H1 (cell line): ENCODE data around the gene KLF9. TPM values are rescaled to one million over a fixed set of nuclear protein-coding genes. Genes with fewer than 3 reads are reported as not detected.

Experiments used
- CTCF ChIA-PET: fragments of 300-600 bp; sonication (Branson Sonifier 250); formaldehyde crosslinking; loops from one replicate; lab custom pipeline; 2021; ENCODE audit not compliant: partially characterized antibody; lab: Charles Lee
- POLR2A ChIA-PET: fragments of 300-600 bp; sonication (Branson Sonifier 250); formaldehyde crosslinking; loops from one replicate; lab custom pipeline; 2021; ENCODE audit warnings: inconsistent platforms; ENCODE audit not compliant: partially characterized antibody; lab: Charles Lee
- DNase-seq, 2 experiments: peaks; one replicate each; pipeline versions ENCODE4 v3.0.0 to v3.0.0-alpha.2; 2010 to 2022; ENCODE audit warnings: low spot score in 2 of 2, low read depth in 1 of 2, mixed read lengths in 1 of 2
- FAIRE-seq: peaks from 2 replicates; lab custom pipeline; 2011; peaks lifted over from hg19 to GRCh38; lab: Jason Lieb, UNC
- H2AFZ ChIP-seq: 2 replicates; pipeline ENCODE4 v1.8.1; 2012; ENCODE audit warnings: low read length, inconsistent platforms
- H2AK5ac ChIP-seq: 2 replicates; pipeline ENCODE4 v1.6.1; 2013; ENCODE audit warnings: low read depth, low read length
- H2BK120ac ChIP-seq: replicated peaks from 2 replicates; pipeline ENCODE3; 2013; ENCODE audit warnings: low read depth, low read length, inconsistent platforms
- H2BK12ac ChIP-seq: 2 replicates; pipeline ENCODE4 v1.6.1; 2013; ENCODE audit warnings: low read depth, low read length
- H2BK15ac ChIP-seq: 2 replicates; pipeline ENCODE4 v1.6.1; 2013; ENCODE audit warnings: low read length
- H2BK20ac ChIP-seq: 2 replicates; pipeline ENCODE4 v1.6.1; 2013; ENCODE audit warnings: low read length
- H2BK5ac ChIP-seq: 2 replicates; pipeline ENCODE4 v1.6.1; 2013; ENCODE audit warnings: low read depth, low read length
- H3K14ac ChIP-seq: 2 replicates; pipeline ENCODE4 v1.6.1; 2013; ENCODE audit warnings: inconsistent platforms; ENCODE audit not compliant: insufficient read length
- H3K18ac ChIP-seq: 2 replicates; pipeline ENCODE4 v1.6.1; 2013; ENCODE audit warnings: low read length; ENCODE audit errors: extremely low read depth
- H3K23ac ChIP-seq: 2 replicates; pipeline ENCODE4 v1.6.1; 2013; ENCODE audit warnings: inconsistent platforms; ENCODE audit not compliant: insufficient read length
- H3K23me2 ChIP-seq: 2 replicates; pipeline ENCODE4 v1.6.1; 2013; ENCODE audit warnings: low read depth, low read length
- H3K27ac ChIP-seq: 2 replicates; pipeline ENCODE4 v1.6.1; 2011; ENCODE audit warnings: low read depth, low read length, inconsistent platforms
- H3K27me3 ChIP-seq, 4 experiments: replicated peaks in 1 of 4; 1 replicate in 1 of 4; 2 replicates in 3 of 4; pipeline versions ENCODE4 v1.6.1 to v1.8.1; 2011 to 2013; ENCODE audit warnings: low read length in 3 of 4, mild to moderate bottlenecking in 3 of 4, inconsistent platforms in 2 of 4, mixed read lengths in 2 of 4, moderate library complexity in 1 of 4; ENCODE audit not compliant: control insufficient read depth in 3 of 4, insufficient read depth in 3 of 4; ENCODE audit errors: extremely low read depth in 1 of 4
- H3K36me3 ChIP-seq, 4 experiments: 2 replicates each; pipeline versions ENCODE4 v1.6.1 to v1.8.1; 2011 to 2013; ENCODE audit warnings: mild to moderate bottlenecking in 4 of 4, low read length in 3 of 4, moderate library complexity in 2 of 4, control low read depth in 1 of 4, inconsistent platforms in 1 of 4; ENCODE audit not compliant: insufficient read depth in 4 of 4, control insufficient read depth in 2 of 4
- H3K4ac ChIP-seq: replicated peaks from 2 replicates; pipeline ENCODE3; 2013; ENCODE audit warnings: low read length, low read depth, mixed read lengths, inconsistent platforms; ENCODE audit not compliant: insufficient read length
- H3K4me1 ChIP-seq, 4 experiments: replicated peaks in 1 of 4; 1 replicate in 1 of 4; 2 replicates in 3 of 4; pipeline versions ENCODE4 v1.6.1 to v1.8.1; 2011 to 2013; ENCODE audit warnings: low read length in 3 of 4, inconsistent platforms in 2 of 4, mixed read lengths in 1 of 4; ENCODE audit not compliant: insufficient read depth in 4 of 4, control insufficient read depth in 3 of 4
- H3K4me2 ChIP-seq, 2 experiments: 2 replicates each; pipeline versions ENCODE4 v1.6.1 to v1.8.1; 2011 to 2013; ENCODE audit warnings: low read depth in 2 of 2, low read length in 2 of 2, control low read depth in 1 of 2, inconsistent platforms in 1 of 2, mild to moderate bottlenecking in 1 of 2; ENCODE audit not compliant: insufficient read depth in 1 of 2
- H3K4me3 ChIP-seq, 4 experiments: fragments of 200-600, 300-600 bp in 1 of 4; sonication (generic), shearing (Covaris generic), sonication (Bioruptor Twin) in 1 of 4; 2 replicates each; pipeline versions ENCODE4 v1.5.1 to v1.8.1; 2011 to 2016; ENCODE audit warnings: low read length in 4 of 4, low read depth in 3 of 4, control low read depth in 2 of 4, inconsistent platforms in 2 of 4, mild to moderate bottlenecking in 2 of 4, mixed read lengths in 1 of 4, moderate library complexity in 1 of 4; ENCODE audit not compliant: insufficient read depth in 2 of 4; ENCODE audit errors: extremely low read depth in 1 of 4
- H3K56ac ChIP-seq: replicated peaks from 2 replicates; pipeline ENCODE3; 2013; ENCODE audit warnings: low read depth, mild to moderate bottlenecking, mixed read lengths, low read length, inconsistent platforms; ENCODE audit not compliant: insufficient read length
- H3K79me1 ChIP-seq: 2 replicates; pipeline ENCODE4 v1.6.1; 2013; ENCODE audit warnings: low read depth, low read length, control low read depth
- H3K79me2 ChIP-seq, 2 experiments: 2 replicates each; pipeline versions ENCODE4 v1.6.1 to v1.8.1; 2012 to 2013; ENCODE audit warnings: low read length in 2 of 2, mild to moderate bottlenecking in 2 of 2, inconsistent platforms in 1 of 2; ENCODE audit not compliant: insufficient read depth in 2 of 2, control insufficient read depth in 1 of 2
- H3K9ac ChIP-seq, 4 experiments: replicated peaks in 1 of 4; 1 replicate in 1 of 4; 2 replicates in 3 of 4; pipeline versions ENCODE4 v1.6.1 to v1.8.1; 2011 to 2013; ENCODE audit warnings: low read depth in 3 of 4, low read length in 3 of 4, control low read depth in 2 of 4, mild to moderate bottlenecking in 2 of 4, moderate library complexity in 2 of 4, inconsistent platforms in 1 of 4; ENCODE audit errors: extremely low read depth in 1 of 4
- H3K9me3 ChIP-seq, 2 experiments: 2 replicates each; pipeline versions ENCODE4 v1.6.1 to v1.8.1; 2012 to 2013; ENCODE audit warnings: mild to moderate bottlenecking in 2 of 2, moderate library complexity in 2 of 2, control low read depth in 1 of 2, inconsistent platforms in 1 of 2, low read depth in 1 of 2, low read length in 1 of 2, mixed read lengths in 1 of 2; ENCODE audit not compliant: insufficient read depth in 2 of 2
- H4K20me1 ChIP-seq, 2 experiments: replicated peaks in 1 of 2; 2 replicates each; pipeline versions ENCODE3 to v1.8.1; 2011 to 2013; ENCODE audit warnings: inconsistent platforms in 2 of 2, low read length in 2 of 2, mild to moderate bottlenecking in 1 of 2; ENCODE audit not compliant: insufficient read depth in 2 of 2, control insufficient read depth in 1 of 2
- H4K5ac ChIP-seq: 2 replicates; pipeline ENCODE4 v1.6.1; 2013; ENCODE audit warnings: low read length, low read depth, mixed read lengths, inconsistent platforms; ENCODE audit not compliant: insufficient read length
- H4K8ac ChIP-seq: 2 replicates; pipeline ENCODE4 v1.8.0; 2013; ENCODE audit warnings: mild to moderate bottlenecking, moderate library complexity, low read length, inconsistent platforms; ENCODE audit not compliant: insufficient read depth; ENCODE audit errors: extremely low read depth
- H4K91ac ChIP-seq: replicated peaks from 2 replicates; pipeline ENCODE3; 2013; ENCODE audit warnings: low read length, mixed read lengths, inconsistent platforms; ENCODE audit not compliant: insufficient read length
- BACH1 ChIP-seq: IDR thresholded peaks from 2 replicates; pipeline ENCODE4 v1.6.1; 2012; ENCODE audit warnings: low read length, improper control_type of control experiment
- BRCA1 ChIP-seq: IDR thresholded peaks from 2 replicates; pipeline ENCODE4 v1.6.1; 2012; ENCODE audit warnings: low read depth, low read length, improper control_type of control experiment
- CBX8 ChIP-seq: fragments of 300-800, 300-1000 bp; sonication (generic); IDR thresholded peaks from 2 replicates; pipeline ENCODE4 v1.7.1; 2016; ENCODE audit warnings: low read depth, low read length, borderline replicate concordance
- EGR1 ChIP-seq: IDR thresholded peaks from 2 replicates; pipeline ENCODE4 v1.6.1; 2011; ENCODE audit warnings: low read depth, low read length, borderline replicate concordance
- FOSL1 ChIP-seq: IDR thresholded peaks from 2 replicates; pipeline ENCODE4 v1.6.1; 2011; ENCODE audit warnings: mild to moderate bottlenecking, low read depth, low read length, moderate library complexity; ENCODE audit not compliant: insufficient read depth
- NANOG ChIP-seq: IDR thresholded peaks from 2 replicates; pipeline ENCODE4 v1.6.1; 2011; ENCODE audit warnings: low read length, low read depth, mild to moderate bottlenecking, inconsistent platforms; ENCODE audit not compliant: insufficient read depth, poor library complexity, severe bottlenecking
- SIN3A ChIP-seq, 2 experiments: IDR thresholded peaks in 1 of 2; conservative IDR thresholded peaks in 1 of 2; 2 replicates each; pipeline ENCODE4 v1.6.1; 2011 to 2012; ENCODE audit warnings: low read length in 2 of 2, improper control_type of control experiment in 1 of 2, low read depth in 1 of 2, mild to moderate bottlenecking in 1 of 2
- TBP ChIP-seq: IDR thresholded peaks from 2 replicates; pipeline ENCODE4 v1.6.1; 2011; ENCODE audit warnings: low read depth, low read length, improper control_type of control experiment
- WGBS, 2 experiments: shearing (Covaris generic) in 1 of 2; methylation state at CpG; one replicate each; pipeline versions ENCODE4 v1.1.6 to v1.1.7; 2013 to 2015; ENCODE audit warnings: low lambda C conversion rate in 2 of 2, mixed read lengths in 2 of 2, inconsistent platforms in 1 of 2, low coverage in 1 of 2, missing lambda C conversion rate in 1 of 2; ENCODE audit not compliant: insufficient replicate concordance in 2 of 2, insufficient coverage in 1 of 2, insufficient read length in 1 of 2; ENCODE audit errors: extremely low coverage in 1 of 2, missing lambda C conversion rate in 1 of 2; 5-methylcytosine and 5-hydroxymethylcytosine counted together
- polyA plus RNA-seq, 7 experiments: library from polyadenylated mRNA; depleted of rRNA in 3 of 7; stranded (reverse) in 5 of 7; unstranded in 2 of 7; fragments of >200 nt in 5 of 7; fragments of 200-250 nt in 2 of 7; gene quantifications; 1 replicate in 5 of 7; 2 replicates in 1 of 7; 4 replicates in 1 of 7; pipeline versions ENCODE4 v1.2.1 to v1.2.3, GENCODE V29; 2011 to 2013; ENCODE audit warnings: missing spikeins in 2 of 7, mixed read lengths in 2 of 7
- total RNA-seq: library from RNA; stranded (reverse); fragmentation: NEBNext Ultra II Directional; extraction: Animal tissue kit (Norgen Biotek cat#: 25700); gene quantifications from 2 replicates; pipeline ENCODE4 v1.2.1, GENCODE V29; 2021
- TF ChIP-seq, protein P1 (sequence below): IDR thresholded peaks from 2 replicates; pipeline ENCODE4 v1.6.1; 2012; ENCODE audit warnings: inconsistent platforms
- TF ChIP-seq, protein P2 (sequence below): IDR thresholded peaks from 2 replicates; pipeline ENCODE4 v1.6.1; 2011; ENCODE audit warnings: low read depth, mild to moderate bottlenecking, low read length; ENCODE audit not compliant: insufficient read depth
- TF ChIP-seq, protein P3 (sequence below): IDR thresholded peaks from 2 replicates; pipeline ENCODE4 v1.6.1; 2011; ENCODE audit warnings: low read length, improper control_type of control experiment

KLF9 gene
- total and polyA plus RNA-seq, 2 of the 8 experiments (the other 6 are each of a cell fraction or from before 2014, with no cell fraction given): 0.47 to 0.82 TPM

DNA sequence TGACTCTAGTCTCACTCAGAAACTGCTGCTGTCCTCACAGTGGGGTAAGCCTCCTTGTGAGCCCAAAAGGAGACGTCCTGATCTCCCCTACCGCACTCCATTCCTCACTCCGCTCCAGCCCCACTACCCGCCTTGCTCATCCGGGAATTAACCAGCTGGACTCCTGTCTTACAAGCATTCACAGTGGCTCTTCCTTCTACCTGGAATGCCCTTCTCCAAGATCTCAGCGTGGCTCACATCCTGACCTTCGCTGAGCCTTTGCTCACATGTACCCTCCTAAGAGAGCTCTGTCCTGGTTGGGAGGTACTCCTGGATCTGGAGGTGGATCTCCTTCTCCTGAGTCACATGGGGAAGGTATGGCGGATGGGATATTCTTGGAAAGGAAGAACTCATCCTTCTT is 10.7 kb upstream of the KLF9 start:
- no peaks in the 10 kb centered on the region for H3K79me1 ChIP-seq
- TF ChIP-seq FOSL1: no peak
- TF ChIP-seq TBP: no peak
- TF ChIP-seq, protein P1, sequence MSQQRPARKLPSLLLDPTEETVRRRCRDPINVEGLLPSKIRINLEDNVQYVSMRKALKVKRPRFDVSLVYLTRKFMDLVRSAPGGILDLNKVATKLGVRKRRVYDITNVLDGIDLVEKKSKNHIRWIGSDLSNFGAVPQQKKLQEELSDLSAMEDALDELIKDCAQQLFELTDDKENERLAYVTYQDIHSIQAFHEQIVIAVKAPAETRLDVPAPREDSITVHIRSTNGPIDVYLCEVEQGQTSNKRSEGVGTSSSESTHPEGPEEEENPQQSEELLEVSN: no peak
- TF ChIP-seq NANOG: no peak
- TF ChIP-seq BRCA1: no peak
- TF ChIP-seq, protein P2, sequence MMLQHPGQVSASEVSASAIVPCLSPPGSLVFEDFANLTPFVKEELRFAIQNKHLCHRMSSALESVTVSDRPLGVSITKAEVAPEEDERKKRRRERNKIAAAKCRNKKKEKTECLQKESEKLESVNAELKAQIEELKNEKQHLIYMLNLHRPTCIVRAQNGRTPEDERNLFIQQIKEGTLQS: no peak
- TF ChIP-seq, protein P3, sequence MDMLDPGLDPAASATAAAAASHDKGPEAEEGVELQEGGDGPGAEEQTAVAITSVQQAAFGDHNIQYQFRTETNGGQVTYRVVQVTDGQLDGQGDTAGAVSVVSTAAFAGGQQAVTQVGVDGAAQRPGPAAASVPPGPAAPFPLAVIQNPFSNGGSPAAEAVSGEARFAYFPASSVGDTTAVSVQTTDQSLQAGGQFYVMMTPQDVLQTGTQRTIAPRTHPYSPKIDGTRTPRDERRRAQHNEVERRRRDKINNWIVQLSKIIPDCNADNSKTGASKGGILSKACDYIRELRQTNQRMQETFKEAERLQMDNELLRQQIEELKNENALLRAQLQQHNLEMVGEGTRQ: no peak
- TF ChIP-seq CBX8: no peak
- TF ChIP-seq EGR1: no peak
- no peak for TF ChIP-seq BACH1
- no peak for TF ChIP-seq SIN3A (conservative IDR thresholded peaks at IDR 0.05 in 1 of 2, IDR thresholded peaks at IDR 0.05 in 1 of 2; ENCODE audit: low read depth in 1 of 2, low read length in 2 of 2)

More for the DNA sequence above, 10.7 kb upstream of the KLF9 start:
- Histone ChIP-seq H2BK20ac (no peak overlapping the region), H2BK5ac (no peak overlapping the region), H4K91ac (no peak overlapping the region), H3K56ac (no peak overlapping the region), H3K4me2 (no peak overlapping the region), H2BK15ac (0 out of 2 replicates have a peak overlapping the region, but pooled peaks have one; percentile 18), H3K27ac (no peak overlapping the region), H4K8ac (no peak overlapping the region), H3K14ac (no peak overlapping the region), H3K23ac (no peak overlapping the region), H2AK5ac (no peak overlapping the region), H3K36me3 (no peaks in the 10 kb centered on the region), H3K4me3 (no peak overlapping the region), H2AFZ (no peak overlapping the region), H4K20me1 (no peaks in the 10 kb centered on the region), H3K4me1 (peaks cover 4 to 10% (median 5%) of the 10 kb centered on the region in 4 experiments; a peak in 6 of 7 replicates), H2BK120ac (no peak overlapping the region), H3K4ac (no peak overlapping the region), H3K18ac (no peak overlapping the region), H2BK12ac (peak overlapping the region; percentile 33; the same call in 1 of the 2 replicates), H3K23me2 (peaks cover 8% of the 10 kb centered on the region), H4K5ac (no peak overlapping the region), H3K27me3 (peaks cover 0 to 4% (median 1%) of the 10 kb centered on the region in 4 experiments; a peak in 4 of 7 replicates), H3K9ac (no peak overlapping the region), H3K9me3 (no peaks in the 10 kb centered on the region), H3K79me2 (no peaks in the 10 kb centered on the region)
- ChIA-PET POLR2A (no interaction called here), CTCF (interaction anchor here (1.0 to 1.8 kb wide), 7 partner anchors 10 to 177 kb away, joined by 3 to 5 read pairs (median 4); partner anchors contain the start of gene KLF9)
- WGBS, 2 experiments: 80% methylated on average over 8 of the region's 8 CpGs; no CpG with 5 or more reads in 1 of the 2 experiments
- no peak for FAIRE-seq
- DNase-seq: no peak
